Right atrium auricular region (tissue), 2 donors: Measurements from ENCODE around the gene SLC28A2. TPM values are rescaled to one million over a fixed set of nuclear protein-coding genes. Genes with fewer than 3 reads are reported as not detected.

Experiments
- DNase-seq: peaks from one replicate; pipeline ENCODE4 v3.0.0-alpha.2; 2019; ENCODE audit warnings: low spot score
- H3K27ac ChIP-seq, 2 donors: fragments of 200-600 bp; sonication (generic); 1 replicate in 1 of 2; 2 replicates in 1 of 2; pipeline ENCODE4 v1.5.1; 2016 to 2019
- H3K27me3 ChIP-seq, 2 donors: fragments of 200-600 bp; sonication (generic); one replicate each; pipeline versions ENCODE4 v1.5.1 to v1.6.0; 2017 to 2019
- H3K36me3 ChIP-seq: fragments of 200-600 bp; sonication (generic); one replicate; pipeline ENCODE4 v1.5.1; 2016
- H3K4me1 ChIP-seq, 2 donors: fragments of 200-600 bp; sonication (generic); one replicate each; pipeline versions ENCODE4 v1.5.1 to v1.6.0; 2017 to 2019
- H3K4me3 ChIP-seq, 2 donors: fragments of 200-600 bp; sonication (generic); 1 replicate in 1 of 2; 2 replicates in 1 of 2; pipeline ENCODE4 v1.5.1; 2017 to 2019; ENCODE audit warnings: mild to moderate bottlenecking in 1 of 2, moderate library complexity in 1 of 2
- H3K9me3 ChIP-seq, 2 donors: fragments of 200-600 bp; sonication (generic); one replicate each; pipeline ENCODE4 v1.5.1; 2019
- CTCF ChIP-seq, 2 donors: fragments of 200-600 bp; sonication (generic); IDR thresholded peaks; one replicate each; pipeline ENCODE4 v1.5.1; 2019; ENCODE audit warnings: antibody characterized with exemption in 2 of 2
- total RNA-seq, 2 donors: library from RNA; depleted of rRNA; stranded (reverse); fragments of >200 nt; gene quantifications; one replicate each; pipeline ENCODE4 v1.1.0, GENCODE V29; 2016

The SLC28A2 gene
- total RNA-seq, 2 donors from 2014 or later, result not detected

GRCh38 chr15:45320581-45321205 lies 68.7 kb downstream of the SLC28A2 start:
- Histone ChIP-seq H3K4me3 (no peak overlapping the region), H3K4me1 (no peaks in the 10 kb centered on the region), H3K27me3 (no peaks in the 10 kb centered on the region), H3K36me3 (no peaks in the 10 kb centered on the region), H3K9me3 (no peaks in the 10 kb centered on the region), H3K27ac (no peak overlapping the region)
- no peak for TF ChIP-seq CTCF (IDR thresholded peaks at IDR 0.05)
- no peak for DNase-seq

- DNase-seq, result no peak
- Histone ChIP-seq H3K36me3 (no peaks in the 10 kb centered on the region), H3K9me3 (no peaks in the 10 kb centered on the region), H3K27me3 (no peaks in the 10 kb centered on the region), H3K27ac (no peak overlapping the region), H3K4me1 (no peaks in the 10 kb centered on the region), H3K4me3 (no peak overlapping the region)
- TF ChIP-seq CTCF (IDR thresholded peaks at IDR 0.05), result no peak
Measured at GRCh38 chr15:45326280-45326679, 74.2 kb downstream of the SLC28A2 start.

GRCh38 chr15:45326741-45327140 lies 74.7 kb downstream of the SLC28A2 start:
- Histone ChIP-seq H3K36me3 (no peaks in the 10 kb centered on the region), H3K27me3 (no peaks in the 10 kb centered on the region), H3K9me3 (no peaks in the 10 kb centered on the region), H3K27ac (no peak overlapping the region), H3K4me1 (no peaks in the 10 kb centered on the region), H3K4me3 (no peak overlapping the region)
- DNase-seq, result no peak
- no peak for TF ChIP-seq CTCF (IDR thresholded peaks at IDR 0.05)

Other genes starting within 250 kb of the SLC28A2 start
- gene SORD, start 229.0 kb upstream of the SLC28A2 start, total RNA-seq, result 1 to 10 TPM; 5.7 to 9.0 TPM
- under 1 TPM; 0.08 to 0.11 TPM for gene DUOX2, start 138.1 kb upstream of the SLC28A2 start, total RNA-seq
- not detected for gene DUOXA2, start 137.9 kb upstream of the SLC28A2 start, total RNA-seq
- gene DUOXA1, start 122.4 kb upstream of the SLC28A2 start, total RNA-seq, result 1 to 10 TPM in 1 of 2 donors, under 1 TPM in 1; 0.41 to 2.7 TPM
- gene DUOX1, start 122.2 kb upstream of the SLC28A2 start, total RNA-seq, result 1 to 10 TPM; 1.1 to 3.6 TPM
- gene SHF, start 64.3 kb upstream of the SLC28A2 start, total RNA-seq, result 10 to 100 TPM in 1 of 2 donors, 1 to 10 TPM in 1; 4.7 to 12.0 TPM
- 10 to 100 TPM; 36.0 to 38.2 TPM for gene GATM, start 126.3 kb downstream of the SLC28A2 start, total RNA-seq